ENCODE measurements around the gene MTHFSD.

Gene MTHFSD

DNA sequence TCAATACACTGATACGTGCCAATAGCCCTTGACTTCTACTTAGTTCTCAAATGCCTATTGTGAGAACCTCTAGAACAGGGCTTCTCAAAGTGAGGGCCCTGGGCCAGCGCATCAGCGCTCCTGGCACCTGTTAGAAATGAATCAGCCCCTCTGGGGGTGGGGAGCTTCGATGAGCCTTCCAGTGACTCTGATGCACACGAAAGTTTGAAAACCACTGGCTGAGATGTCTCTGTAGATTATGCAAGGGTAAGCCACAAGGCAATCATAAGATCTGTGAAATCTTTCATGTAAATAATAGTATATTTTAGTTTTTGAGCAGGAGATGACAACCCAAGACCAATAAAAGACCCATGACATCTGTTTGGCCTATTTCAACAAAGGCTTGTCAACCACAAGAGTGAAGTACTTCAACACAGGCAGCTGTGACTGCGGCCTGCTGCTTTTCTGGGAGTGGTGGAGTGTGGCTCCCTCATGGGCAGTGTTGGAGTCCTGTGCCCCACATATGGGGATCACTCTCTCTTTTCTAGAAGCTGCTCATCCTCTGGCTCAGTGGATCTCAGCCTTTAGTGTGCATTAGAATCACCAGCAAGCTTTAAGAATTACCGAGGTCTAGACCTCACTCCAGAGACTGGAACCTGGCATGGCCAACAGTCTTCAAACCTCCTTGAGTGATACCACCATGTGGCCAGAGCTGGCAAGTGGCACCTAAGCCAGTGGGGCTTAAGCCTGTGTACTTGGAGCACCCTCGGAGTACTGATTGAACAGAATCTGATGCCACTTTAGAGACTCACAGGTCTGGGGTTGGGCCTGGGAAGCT lies 5.8 kb downstream of the MTHFSD start:
- DNase-seq, result no peak

DNA sequence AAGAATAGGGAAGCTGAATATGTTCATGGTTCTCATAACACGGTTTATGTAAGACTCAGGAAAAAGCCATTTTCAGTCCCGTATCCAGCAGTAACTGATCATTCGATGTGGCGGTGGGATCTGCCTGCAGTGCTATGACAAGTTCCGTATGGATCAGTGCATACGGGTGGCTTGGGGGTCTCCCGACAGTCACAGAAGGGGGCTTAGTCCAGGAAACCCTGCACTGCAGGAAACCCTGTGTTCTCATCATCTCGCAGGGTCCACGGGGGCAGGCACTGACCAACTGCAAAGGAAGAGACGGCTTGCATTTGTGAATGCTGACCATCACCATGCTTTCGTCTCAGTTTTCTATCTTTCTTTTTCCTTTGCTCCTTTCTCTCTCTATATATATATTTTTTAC lies 7.7 kb downstream of the MTHFSD start:
- DNase-seq, result no peak

DNA sequence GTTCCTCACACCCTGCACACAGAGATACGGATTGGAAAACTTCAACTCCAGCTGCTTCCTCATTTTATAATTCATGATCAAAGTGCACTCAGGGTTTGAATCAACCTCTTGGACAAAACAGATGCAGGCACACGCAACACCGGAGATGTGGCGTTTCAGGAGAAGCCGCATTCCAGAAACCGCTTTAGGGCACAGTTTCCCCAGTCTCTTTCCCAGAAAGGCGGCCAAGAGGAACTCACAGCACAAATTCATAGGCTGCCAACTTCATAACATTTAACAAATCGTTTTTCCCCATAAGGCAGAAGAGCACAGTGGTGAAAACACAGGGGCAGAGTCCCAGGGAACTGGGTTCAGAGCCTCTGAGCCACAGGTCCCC lies 8.4 kb downstream of the MTHFSD start:
- no peak for DNase-seq

DNA sequence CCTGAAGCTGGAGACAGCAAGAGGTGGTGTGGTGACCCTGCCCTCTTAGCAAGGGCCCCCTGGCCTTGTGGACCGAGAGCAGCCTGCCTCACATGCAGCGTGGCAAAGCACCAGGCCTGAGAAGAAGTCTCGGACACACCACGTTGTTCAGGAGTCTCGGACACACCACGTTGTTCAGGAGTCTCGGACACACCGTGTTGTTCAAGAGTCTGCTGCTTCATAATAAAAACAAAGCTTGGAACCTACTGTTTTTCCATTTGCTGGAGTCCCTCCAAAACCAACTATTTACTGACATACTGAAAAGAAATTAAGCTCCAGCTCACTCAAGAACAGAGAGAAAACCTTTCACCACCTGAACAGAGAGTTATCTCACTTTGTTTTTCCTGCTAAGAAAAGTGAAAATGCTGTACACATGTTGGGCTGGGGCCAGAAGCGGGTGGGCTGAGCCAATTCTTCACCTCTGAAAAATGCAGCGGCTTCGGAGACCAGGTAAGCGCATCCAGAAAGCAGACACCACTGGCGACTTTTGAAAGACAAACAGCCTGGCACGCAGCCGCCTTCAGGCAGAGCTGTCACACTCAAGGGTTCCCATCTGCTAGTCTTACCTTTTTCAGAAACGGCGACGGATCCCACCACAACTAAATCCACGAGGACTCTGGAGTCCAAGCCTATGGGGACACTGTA lies 8.9 kb downstream of the MTHFSD start:
- DNase-seq, result no peak

DNA sequence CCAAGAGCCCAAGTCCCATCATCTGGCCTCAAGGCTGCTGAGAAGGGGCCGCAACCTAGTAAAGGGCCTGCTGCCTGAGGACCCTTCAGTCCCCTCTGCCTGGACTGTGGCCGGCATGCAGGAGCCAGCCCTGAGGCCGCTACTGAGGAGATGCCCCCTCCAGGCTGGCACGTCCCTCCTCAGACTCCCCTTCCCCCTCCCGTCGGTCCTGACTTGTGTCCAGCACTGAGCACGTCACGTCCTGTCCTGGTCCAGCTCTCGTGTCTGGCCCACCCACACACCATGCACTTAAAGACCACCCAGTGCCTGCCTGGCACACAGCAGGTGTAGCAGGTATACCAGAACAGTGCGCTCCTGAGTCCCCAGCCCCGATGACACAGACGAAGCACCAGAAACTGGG lies 9.6 kb downstream of the MTHFSD start:
- no peak for DNase-seq

DNA sequence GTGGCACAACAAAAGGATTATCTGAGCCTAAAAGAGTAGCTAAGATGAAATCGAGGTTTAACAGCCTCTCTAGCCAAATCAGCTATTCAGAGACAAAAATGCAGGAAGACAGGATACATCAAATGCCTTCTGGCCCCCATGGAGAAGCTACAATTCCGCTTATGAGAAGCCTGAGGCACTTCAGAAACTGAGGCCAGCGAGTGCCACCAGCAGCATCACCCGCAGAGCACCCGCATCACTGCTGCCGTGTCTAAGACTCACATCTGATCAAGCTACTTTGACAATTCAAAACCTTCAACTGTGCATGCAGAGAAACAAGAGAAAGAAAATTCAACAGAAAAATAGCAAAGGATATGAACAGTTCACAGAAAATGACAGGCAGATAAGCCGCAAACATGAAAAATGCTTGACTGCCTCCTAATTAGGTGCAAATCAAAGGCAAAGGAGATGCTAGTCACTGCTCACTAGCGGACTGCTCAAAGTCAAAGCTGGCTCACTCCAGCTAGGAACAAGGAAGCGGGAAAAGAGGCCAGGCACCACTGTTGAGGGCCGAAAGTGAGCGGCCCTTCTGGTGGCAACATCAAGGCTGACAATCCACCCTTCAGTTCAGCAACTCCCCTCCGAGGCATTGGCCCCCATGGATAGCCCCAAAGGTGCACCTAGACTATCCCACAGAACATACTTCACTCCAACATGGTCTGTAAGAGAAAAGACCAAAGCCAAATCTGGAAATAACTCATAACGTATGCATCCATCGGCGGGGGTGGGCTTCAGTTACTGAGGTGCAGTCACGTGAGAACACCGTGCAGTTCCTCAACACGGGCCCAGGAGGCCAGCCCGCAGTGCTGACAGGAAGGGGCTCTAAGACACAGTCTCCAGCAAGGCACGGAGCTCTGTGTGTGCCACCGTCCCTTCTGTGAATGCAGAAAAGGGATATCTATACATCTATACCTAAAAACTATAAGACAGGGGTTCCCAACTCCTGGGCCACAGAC lies 12.0 kb downstream of the MTHFSD start:
- no peak for DNase-seq

DNA sequence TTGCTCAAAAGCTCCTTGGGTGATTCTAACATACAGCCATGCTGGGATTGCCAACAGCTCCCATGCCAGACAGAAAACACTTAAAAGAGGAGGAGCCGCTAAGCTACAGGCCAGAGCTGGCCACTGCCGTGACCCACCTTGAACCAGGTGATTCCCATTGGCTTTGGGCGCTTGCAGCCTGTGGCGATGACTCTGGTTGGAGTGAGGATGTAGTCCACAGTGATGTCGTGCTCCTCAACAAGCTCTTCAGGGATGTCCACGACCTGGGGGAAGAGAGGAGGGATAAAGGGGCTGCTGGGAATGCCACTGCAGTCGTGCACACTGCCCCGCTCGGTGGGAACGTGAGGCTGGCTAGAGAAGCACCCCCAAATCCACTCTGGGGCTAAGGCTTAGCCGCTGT lies 13.5 kb downstream of the MTHFSD start:
- no peak for DNase-seq

DNA sequence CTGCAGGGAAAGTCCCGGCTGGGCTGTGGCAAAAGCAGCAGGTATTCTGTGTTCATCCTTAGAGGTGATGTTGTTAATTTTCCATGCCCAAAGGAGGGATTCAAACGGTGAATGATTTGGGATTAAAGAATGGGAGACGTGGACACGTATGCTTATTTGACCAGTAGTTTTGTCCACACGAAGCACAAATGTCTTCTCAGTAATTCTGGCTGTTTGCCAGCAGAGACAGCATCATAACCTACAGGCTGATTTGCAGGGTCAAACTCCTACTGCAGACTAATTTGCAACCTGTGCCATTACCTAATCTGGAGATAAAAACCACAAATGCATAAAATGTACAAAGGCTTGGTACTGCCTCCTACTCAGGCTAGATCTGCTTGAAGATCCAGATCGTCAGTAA lies 14.1 kb downstream of the MTHFSD start:
- DNase-seq, result no peak

DNA sequence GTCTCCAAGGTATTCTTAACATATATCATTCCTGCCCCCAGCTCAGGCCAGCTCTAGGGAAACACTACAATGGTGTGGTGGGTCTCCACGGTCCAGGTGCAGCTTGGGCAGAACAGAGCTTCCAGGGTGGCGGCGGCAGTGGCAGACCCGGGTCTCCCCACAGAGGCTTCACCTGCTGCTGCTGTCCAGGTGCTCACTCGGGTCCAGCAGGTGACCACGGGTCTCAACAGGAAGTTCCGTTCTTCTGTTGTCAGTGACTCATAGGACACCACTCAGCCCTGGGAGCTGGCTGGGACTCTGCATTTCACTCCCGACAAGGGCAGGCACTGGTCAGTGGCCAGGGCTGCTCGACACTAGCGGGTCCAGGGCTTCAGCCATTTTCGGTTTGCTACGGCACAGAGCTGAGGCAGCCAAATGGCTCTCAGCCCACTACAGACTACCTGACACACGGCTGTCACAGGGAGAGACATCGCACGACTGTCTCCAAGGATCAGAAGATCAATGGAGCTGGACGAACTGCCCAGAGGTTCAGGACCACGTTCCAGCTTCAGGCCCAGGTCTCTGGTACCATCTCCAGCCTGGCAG lies 16.7 kb downstream of the MTHFSD start:
- DNase-seq, result no peak

DNA sequence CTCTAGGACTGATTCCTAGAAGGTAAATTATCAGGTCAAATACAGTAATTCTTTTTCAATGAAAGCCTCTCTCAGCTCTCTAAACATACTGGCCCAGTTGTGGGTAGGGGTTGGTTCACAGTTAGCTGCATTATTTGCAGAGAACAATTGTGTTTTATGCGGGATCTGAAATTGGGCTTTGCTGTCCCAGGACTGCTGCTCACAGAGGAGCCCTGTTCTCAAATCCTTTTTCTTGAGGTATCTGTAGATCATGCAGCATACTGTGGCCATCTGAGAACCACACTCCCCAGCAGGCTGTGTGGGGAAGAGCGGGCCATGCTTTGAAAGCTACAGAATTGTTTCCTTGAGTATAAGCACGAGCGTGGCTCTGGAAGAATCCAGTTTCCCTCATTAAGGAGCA lies 17.5 kb downstream of the MTHFSD start:
- DNase-seq, result no peak

DNA sequence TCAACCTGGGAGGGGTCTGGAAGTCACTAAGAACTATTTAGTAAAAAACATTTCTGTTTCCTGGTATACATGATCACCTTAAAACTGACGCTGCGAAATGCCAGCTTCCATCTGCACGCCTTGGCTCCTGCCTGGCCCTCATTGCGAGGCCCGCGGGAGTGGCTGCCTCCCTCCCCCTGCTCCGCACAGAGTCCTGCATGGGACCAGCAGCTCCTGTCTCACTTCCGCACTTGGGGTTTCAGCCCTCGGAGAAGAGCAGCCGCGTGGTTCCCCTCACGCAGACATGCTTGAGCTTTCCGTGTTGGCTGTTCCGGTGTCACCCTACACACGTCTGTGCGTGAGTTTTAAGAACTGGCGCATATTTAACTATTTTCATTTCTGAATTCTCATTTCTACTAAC lies 18.4 kb downstream of the MTHFSD start:
- no peak for DNase-seq

DNA sequence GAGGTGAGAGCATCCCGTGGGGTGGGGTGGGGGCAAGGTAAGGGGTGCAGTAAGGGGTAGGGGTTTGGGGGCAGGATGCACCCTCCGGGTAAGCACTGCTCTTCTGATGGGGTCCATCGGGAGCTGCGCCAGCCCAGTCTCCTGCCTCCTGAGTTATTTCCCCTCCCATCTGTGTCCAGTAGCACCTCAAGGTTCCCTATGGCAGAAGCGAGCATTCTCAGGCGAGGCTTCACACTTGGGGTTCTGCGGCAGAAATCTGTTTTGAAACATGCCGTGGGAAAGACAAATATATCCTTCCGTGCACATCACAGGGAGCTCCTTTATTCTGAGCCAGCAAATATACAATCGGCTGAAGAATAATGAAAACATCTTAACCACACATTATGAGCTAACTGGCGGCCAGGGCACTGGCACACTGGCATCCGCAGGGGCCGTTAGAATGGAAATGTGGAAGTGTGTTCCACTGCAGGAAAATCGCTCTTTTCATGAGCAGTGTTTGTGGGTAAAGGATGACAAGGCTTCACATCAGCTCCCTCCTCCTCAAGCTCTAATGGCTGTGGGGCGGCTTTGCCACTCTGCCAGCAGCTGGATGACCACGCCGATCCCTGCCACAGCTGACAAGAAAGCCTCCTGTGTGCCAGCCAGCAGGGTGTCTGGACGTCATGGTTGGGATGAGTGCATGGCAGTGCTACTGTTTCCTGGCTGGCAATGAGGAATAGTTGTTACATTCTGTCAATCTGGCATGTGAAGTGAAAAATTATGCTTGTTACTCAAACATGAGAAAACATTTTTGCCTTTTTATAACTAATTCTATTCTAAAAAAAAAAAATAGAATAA lies 20.0 kb downstream of the MTHFSD start:
- DNase-seq, result no peak

DNA sequence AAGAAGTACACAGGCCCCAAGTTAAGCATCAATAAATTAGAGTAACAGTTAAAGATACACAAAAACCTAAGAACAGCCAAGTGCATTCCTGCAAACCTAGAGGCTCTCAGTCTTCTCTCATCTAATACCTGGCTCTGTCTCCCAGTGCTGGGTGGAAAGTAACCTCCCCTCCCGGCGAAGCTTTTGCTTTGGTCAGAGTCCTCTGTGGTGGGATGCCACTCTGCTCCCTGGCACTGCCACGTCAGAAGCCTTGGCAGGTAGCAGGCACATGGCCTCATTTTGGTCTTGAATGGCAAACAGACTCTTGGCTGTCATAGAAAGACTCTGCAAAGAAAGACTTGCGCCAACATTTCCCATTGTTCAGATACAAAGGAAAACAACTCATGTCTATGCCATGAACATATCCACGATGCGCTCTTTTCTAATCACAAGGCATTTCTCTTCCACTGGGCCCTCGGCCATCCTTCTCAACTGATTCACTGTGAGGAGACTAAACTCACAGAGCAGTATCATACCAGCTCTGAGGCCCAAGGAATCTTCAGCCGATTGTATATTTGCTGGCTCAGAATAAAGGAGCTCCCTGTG lies 21.2 kb downstream of the MTHFSD start:
- no peak for DNase-seq

DNA sequence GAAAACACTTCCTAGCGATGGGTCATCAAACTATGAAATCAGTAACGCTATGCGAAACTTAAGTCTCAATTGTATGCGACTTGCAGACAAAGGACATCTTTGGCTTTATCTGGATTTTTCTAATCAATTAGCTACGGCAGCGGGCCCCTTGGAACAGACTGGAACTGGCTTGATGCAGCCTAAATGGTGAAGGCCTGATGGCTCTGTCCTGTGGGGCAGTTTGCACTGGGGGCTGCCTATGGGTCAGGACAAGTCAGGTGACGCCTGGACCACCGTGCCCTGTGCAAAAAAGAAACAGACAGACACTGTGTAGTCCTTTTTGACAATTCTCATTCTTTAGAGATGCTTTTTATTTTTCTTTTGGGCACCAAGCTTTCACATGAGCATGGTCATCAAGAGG lies 22.0 kb downstream of the MTHFSD start:
- no peak for DNase-seq

DNA sequence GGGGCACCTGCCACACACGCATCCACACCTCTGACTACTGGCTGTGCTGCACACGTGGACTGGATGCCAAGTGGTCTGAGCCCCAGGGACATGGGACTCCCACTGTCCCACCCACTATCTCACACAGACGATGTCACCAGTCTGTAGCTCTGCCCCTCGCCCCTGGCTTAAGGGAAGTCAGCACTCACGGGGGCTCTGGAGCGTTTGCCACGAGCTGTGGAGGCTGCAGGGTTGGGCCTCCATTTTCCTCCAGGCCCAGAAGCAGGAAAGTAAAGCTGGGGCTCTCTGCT lies 22.6 kb downstream of the MTHFSD start:
- no peak for DNase-seq

DNA sequence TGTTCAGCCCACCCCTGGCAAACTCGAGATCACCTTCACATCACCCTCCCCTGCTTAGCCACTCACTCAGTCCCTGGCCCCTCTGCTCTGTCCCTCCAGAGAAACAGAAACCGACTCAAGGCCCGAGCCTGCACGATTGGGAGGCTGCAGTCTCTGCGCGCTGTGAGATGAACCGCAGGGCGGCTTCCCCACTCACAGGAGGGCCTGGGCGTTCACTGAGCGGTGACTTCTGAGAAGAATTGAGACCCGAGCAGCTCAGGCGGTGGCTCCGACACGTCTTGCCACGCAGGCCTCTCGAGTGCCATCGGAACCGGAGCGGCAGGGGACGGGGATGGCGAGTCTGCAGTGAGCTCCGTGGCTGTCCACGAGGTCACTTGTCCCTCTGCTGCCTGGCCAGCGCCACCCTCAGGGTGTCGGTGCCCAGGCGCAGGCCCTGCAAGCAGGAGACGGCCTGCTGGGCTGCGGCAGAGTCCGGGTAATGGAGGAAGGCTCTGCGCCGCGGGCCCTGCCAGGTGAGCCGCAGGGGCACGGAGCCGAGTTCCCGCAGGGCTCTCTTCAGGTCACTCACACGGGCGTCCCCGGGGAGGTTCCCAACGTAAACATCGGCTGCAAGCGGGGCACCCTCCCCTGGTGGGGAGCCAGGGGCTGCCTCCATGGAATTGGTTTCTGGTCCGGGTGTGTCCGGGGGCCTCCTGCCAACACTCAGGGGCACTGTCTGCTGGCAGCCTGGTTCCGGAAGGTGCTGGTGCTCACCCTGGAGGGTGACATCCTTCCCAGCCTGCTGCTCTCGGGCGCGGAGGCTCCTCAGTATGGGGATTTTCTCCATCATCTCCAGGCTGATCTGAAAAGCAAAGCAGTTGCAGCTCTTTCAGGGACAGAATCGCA lies 23.2 kb downstream of the MTHFSD start:
- no peak for DNase-seq

DNA sequence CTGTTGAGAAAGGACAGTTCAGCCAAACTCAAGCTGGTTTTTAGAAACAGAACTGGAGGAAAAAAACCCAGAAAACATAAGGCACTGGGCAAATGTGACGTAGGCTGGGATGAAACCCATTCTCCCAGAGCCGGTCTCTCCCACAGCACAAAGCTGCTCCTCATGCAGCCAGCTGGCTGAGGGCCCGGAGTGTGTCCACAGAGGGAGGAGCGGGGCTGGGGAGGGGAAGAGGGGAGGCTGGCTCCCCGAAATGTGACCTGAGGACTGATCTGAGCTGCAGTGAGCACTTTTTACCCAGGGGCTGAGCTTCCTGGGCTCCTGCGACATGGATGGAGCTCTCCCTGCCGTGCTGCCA lies 23.9 kb downstream of the MTHFSD start:
- no peak for DNase-seq

DNA sequence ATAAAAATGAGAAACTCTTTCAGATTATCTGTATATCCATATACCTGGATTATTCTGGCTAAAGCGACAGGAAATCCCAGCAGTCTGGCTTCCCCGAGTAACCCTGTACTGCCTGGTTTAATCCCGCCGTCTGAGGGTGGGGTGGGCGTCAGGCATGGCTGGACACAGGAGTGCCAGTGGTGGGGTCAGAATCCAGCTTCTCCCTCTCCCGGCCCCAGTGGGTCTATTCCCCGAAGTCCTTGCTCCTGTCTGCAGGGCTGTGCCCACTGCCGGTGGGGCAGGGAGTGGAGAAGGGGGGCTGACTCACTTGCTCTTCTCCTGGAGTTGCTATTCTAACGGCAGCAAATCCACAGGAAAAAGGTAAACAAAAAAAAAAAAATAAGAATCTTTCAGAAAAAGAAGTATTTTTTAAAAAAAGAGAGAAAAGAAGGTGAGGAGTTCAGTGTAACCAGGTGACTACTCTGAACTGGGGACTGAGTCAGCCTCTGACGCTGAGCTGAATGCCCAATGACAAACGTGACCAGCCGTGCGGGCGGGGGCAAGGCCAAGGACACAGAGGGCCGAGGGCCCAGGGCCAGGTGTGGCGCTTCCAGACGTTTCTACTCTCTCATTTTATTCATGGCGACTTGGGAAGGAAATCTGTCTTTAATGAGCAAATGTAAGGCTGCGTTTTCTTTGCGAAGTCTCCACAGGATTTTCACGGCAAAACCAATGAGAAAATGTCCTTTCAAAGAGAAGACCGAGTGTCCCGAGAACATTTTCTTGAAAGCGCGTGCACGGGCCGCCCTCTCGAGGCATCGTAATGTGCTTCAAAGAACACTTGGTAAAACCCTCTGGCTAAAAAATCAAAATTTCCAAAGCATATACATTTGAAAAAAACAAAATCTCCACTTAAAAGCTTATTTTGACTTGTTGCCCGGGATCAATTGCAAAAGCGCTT lies 24.5 kb downstream of the MTHFSD start:
- no peak for DNase-seq

DNA sequence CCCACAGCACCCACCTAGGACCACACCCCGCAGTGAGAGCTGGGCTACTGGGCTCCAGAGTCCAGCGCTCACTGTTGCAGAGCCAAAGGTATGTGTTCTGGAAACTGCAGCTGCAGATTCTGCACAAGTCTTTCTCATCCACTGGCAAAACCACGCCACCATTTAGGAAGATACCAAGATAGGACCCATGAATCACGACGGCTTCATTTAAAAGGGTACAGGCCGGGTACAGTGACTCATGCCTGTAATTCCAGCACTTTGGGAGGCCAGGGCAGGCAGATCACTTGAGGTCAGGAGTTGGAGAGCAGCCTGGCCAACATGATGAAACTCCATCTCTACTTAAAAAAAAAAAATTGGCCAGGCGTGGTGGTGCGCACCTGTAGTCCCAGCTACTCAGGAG lies 25.9 kb downstream of the MTHFSD start:
- DNase-seq, result no peak
